Sigmoid colon (tissue), 4 donors: ENCODE measurements around the gene RHBDL3.

Source experiments
- CTCF ChIP-seq, 4 experiments: fragments of 450-650 bp in 3 of 4; fragments of 200-600 bp in 1 of 4; IDR thresholded peaks; one replicate each; pipeline ENCODE4 v1.5.1; 2016 to 2019; ENCODE audit warnings: antibody characterized with exemption in 4 of 4, mild to moderate bottlenecking in 3 of 4, moderate library complexity in 2 of 4
- EP300 ChIP-seq, 4 donors: sonication (generic); formaldehyde crosslinking; IDR thresholded peaks; one replicate each; pipeline ENCODE4 v1.6.1; 2017; ENCODE audit warnings: antibody characterized with exemption in 4 of 4
- POLR2A ChIP-seq, 2 donors: fragments of 450-650 bp; IDR thresholded peaks; one replicate each; pipeline ENCODE4 v1.6.1; 2016; ENCODE audit warnings: antibody characterized with exemption in 2 of 2, mild to moderate bottlenecking in 2 of 2, moderate library complexity in 2 of 2
- POLR2AphosphoS5 ChIP-seq, 4 donors: sonication (generic); formaldehyde crosslinking; IDR thresholded peaks; one replicate each; pipeline ENCODE4 v1.6.1; 2017; ENCODE audit warnings: antibody characterized with exemption in 4 of 4

DNA sequence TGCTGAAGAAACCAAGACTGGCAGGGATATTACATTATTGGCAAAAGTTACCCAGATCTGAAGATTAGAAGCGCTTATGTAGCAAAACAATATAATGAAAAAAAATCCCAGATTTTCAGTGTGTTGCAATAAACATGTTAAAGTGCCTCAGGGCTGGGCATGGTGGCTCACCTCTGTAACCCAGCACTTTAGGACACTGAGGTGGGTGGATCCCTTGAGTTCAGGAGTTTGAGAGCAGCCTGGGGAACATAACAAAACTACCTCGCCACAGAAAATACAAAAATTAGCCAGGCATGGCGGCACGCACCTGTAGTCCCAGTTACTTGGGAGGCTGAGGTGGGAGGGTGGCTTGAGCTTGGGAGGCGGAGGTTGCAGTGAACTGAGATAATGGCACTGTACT lies 91.1 kb downstream of the RHBDL3 start:
- no peak for TF ChIP-seq CTCF (IDR thresholded peaks at IDR 0.05)
- no peak for TF ChIP-seq POLR2A (IDR thresholded peaks at IDR 0.05)
- TF ChIP-seq EP300 (IDR thresholded peaks at IDR 0.05): no peak
- no peak for TF ChIP-seq POLR2AphosphoS5 (IDR thresholded peaks at IDR 0.05)
